Activated T-cell treated with anti-CD3 and anti-CD28 coated beads, Interleukin-2, amount 50 U/mL, for 24 hours (primary cell): Measurements from ENCODE around the gene PPIL1.
A peak's percentile ranks its signal among the peaks of the same experiment; 100 is the strongest.

ENCODE experiments used
- DNase-seq: peaks from one replicate; pipeline ENCODE4 v3.0.0-alpha.2; 2020
- H3K27ac Mint-ChIP-seq: 2 replicates; pipeline ENCODE4 v1.8.0; 2020; ENCODE audit warnings: mild to moderate bottlenecking, mixed read lengths
- H3K27me3 Mint-ChIP-seq: 2 replicates; pipeline ENCODE4 v1.8.0; 2020; ENCODE audit warnings: mixed read lengths
- H3K36me3 Mint-ChIP-seq: 2 replicates; pipeline ENCODE4 v1.8.0; 2020; ENCODE audit warnings: low read depth, mixed read lengths
- H3K4me1 Mint-ChIP-seq: 2 replicates; pipeline ENCODE4 v1.8.0; 2020; ENCODE audit warnings: low read depth, mixed read lengths
- H3K4me3 Mint-ChIP-seq: 2 replicates; pipeline ENCODE4 v1.8.0; 2020; ENCODE audit warnings: mild to moderate bottlenecking, moderate library complexity, mixed read lengths
- H3K9me3 Mint-ChIP-seq: 2 replicates; pipeline ENCODE4 v1.8.0; 2020; ENCODE audit warnings: mixed read lengths

PPIL1 gene

GRCh38 chr6:36874443-36875249 lies at the start of gene PPIL1:
Gene PPIL1 (minus strand): TSS chr6:36874803. CDS start chr6:36874772, 31 bp downstream.
- peaks cover 46% of the 10 kb centered on the region for H3K4me1 Mint-ChIP-seq
- peaks cover 13% of the 10 kb centered on the region for H3K27me3 Mint-ChIP-seq
- peak within 1 kb of the TSS; percentile 94 for H3K4me3 Mint-ChIP-seq

GRCh38 chr6:36924131-36924530 lies 49.5 kb upstream of the PPIL1 start:
- Mint-ChIP-seq H3K4me3 (no peak overlapping the region), H3K4me1 (peaks cover 23% of the 10 kb centered on the region), H3K36me3 (peaks cover 65% of the 10 kb centered on the region), H3K27ac (peak overlapping the region; percentile 11), H3K27me3 (no peaks in the 10 kb centered on the region), H3K9me3 (no peaks in the 10 kb centered on the region)
- DNase-seq: no peak

More at GRCh38 chr6:36874443-36875249, at the start of gene PPIL1:
- peak; percentile 92 for DNase-seq
- Mint-ChIP-seq H3K27ac (peak within 1 kb of the TSS; percentile 99), H3K9me3 (no peaks in the 10 kb centered on the region), H3K36me3 (peaks cover 49% of the 10 kb centered on the region)

- Mint-ChIP-seq H3K4me3 (no peak overlapping the region), H3K27ac (no peak overlapping the region), H3K4me1 (peaks cover 19% of the 10 kb centered on the region), H3K27me3 (no peaks in the 10 kb centered on the region), H3K9me3 (no peaks in the 10 kb centered on the region), H3K36me3 (peaks cover 86% of the 10 kb centered on the region)
- DNase-seq: no peak
These were observed 45.9 kb upstream of the PPIL1 start for GRCh38 chr6:36920546-36920945.

DNA sequence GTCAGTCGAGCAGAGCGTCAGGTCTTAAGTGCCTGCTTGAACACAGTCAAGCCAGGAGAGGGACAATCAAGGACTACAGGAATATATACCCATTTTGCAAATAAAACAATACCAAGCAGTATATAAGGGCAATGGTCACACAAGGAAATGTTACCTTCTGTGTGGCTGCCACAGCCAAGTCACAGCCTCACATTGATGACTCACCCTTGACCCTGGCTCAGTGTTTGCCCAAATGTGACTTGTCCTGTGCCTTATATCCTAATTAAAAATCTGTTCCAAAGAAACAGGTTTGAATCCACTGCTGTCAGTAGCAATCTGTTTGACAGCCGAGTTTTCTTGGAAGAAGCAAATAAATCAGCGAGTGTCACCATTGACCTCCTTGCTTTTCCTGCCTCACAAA lies 45.4 kb upstream of the PPIL1 start:
- no peak for DNase-seq
- Mint-ChIP-seq H3K9me3 (no peaks in the 10 kb centered on the region), H3K4me3 (no peak overlapping the region), H3K4me1 (peaks cover 18% of the 10 kb centered on the region), H3K27me3 (no peaks in the 10 kb centered on the region), H3K27ac (no peak overlapping the region), H3K36me3 (peaks cover 87% of the 10 kb centered on the region)

GRCh38 chr6:36917541-36918193 lies 43.1 kb upstream of the PPIL1 start:
- DNase-seq: no peak
- peaks cover 35% of the 10 kb centered on the region for H3K4me1 Mint-ChIP-seq
- no peak overlapping the region for H3K4me3 Mint-ChIP-seq
- no peak overlapping the region for H3K27ac Mint-ChIP-seq
- H3K27me3 Mint-ChIP-seq: no peaks in the 10 kb centered on the region
- H3K36me3 Mint-ChIP-seq: peaks cover 82% of the 10 kb centered on the region
- no peaks in the 10 kb centered on the region for H3K9me3 Mint-ChIP-seq

DNA sequence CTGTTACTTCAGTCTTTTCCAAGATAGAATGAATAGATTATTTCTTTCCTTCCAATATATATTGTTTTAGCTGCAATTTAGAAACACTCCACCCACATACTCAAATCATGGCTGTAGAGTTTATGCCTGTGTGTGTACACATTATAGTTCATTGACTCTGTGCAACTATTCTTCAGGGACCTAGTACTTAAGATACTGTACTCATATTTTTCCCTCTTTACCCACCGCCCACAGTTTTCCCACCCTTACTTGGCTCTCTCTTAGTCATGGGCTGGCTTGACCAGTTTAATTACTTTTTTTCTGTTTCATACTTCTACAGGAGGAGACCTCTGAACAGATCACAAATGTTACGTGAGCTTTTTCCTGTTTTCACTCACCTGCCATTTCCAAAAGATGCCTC lies 41.5 kb upstream of the PPIL1 start:
- Mint-ChIP-seq H3K27me3 (no peaks in the 10 kb centered on the region), H3K4me3 (no peak overlapping the region), H3K36me3 (peaks cover 79% of the 10 kb centered on the region), H3K9me3 (no peaks in the 10 kb centered on the region), H3K4me1 (peaks cover 48% of the 10 kb centered on the region), H3K27ac (peak overlapping the region; percentile 1)
- DNase-seq: no peak

- Mint-ChIP-seq H3K27ac (no peak overlapping the region), H3K36me3 (peaks cover 74% of the 10 kb centered on the region)
These were observed 41.0 kb upstream of the PPIL1 start for GRCh38 chr6:36915599-36915998.

DNA sequence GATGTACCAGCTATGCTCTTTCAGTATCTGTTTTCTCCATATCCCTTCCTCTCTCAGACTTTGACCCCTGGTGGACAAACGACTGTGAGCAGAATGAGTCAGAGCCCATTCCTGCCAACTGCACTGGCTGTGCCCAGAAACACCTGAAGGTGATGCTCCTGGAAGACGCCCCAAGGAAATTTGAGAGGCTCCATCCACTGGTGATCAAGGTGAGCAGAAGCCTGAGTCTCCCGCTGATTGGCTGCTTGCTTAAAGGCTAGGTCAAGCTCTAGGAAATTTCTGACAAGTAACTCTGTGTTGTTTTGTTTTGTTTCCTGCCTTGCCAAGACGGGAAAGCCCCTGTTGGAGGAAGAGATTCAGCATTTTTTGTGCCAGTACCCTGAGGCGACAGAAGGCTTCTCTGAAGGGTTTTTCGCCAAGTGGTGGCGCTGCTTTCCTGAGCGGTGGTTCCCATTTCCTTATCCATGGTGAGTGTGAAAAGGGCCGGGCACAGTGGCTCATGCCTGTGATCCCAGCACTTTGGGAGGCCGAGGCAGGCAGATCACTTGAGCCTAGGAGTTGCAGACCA lies 39.7 kb upstream of the PPIL1 start:
- H3K4me1 Mint-ChIP-seq: peaks cover 52% of the 10 kb centered on the region
- no peak for DNase-seq
- peak overlapping the region; percentile 76 for H3K27ac Mint-ChIP-seq
- H3K4me3 Mint-ChIP-seq: no peak overlapping the region
- H3K36me3 Mint-ChIP-seq: peaks cover 70% of the 10 kb centered on the region
- H3K27me3 Mint-ChIP-seq: no peaks in the 10 kb centered on the region
- H3K9me3 Mint-ChIP-seq: no peaks in the 10 kb centered on the region

More at GRCh38 chr6:36915599-36915998, 41.0 kb upstream of the PPIL1 start:
- Mint-ChIP-seq H3K4me1 (peaks cover 52% of the 10 kb centered on the region), H3K27me3 (no peaks in the 10 kb centered on the region), H3K9me3 (no peaks in the 10 kb centered on the region), H3K4me3 (no peak overlapping the region)
- no peak for DNase-seq

GRCh38 chr6:36913082-36913481 lies 38.5 kb upstream of the PPIL1 start:
- DNase-seq: no peak
- Mint-ChIP-seq H3K9me3 (no peaks in the 10 kb centered on the region), H3K27ac (peak overlapping the region; percentile 93), H3K36me3 (peaks cover 65% of the 10 kb centered on the region), H3K4me1 (peaks cover 52% of the 10 kb centered on the region), H3K27me3 (no peaks in the 10 kb centered on the region), H3K4me3 (peak overlapping the region; percentile 64)

DNA sequence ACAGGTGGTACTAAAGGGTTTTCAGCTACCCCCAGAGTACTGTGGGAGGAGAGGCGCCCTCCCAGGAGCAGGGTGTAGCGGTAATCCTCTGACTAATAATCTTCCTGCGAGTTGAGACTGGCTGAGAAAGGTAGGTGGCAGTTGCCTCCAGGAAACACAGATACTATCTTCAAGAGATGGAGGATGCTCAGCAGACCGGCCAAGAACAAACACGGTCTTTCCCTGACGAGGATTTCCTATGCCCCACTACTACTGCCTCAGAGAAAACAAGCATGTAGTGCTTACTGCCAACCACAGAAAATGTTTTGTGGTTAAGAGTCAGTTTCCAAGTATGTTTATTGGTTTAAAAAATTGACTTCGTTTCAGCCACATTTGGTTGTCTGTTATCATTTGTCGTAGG lies 38.0 kb upstream of the PPIL1 start:
- Mint-ChIP-seq H3K4me3 (peak overlapping the region; percentile 64), H3K36me3 (peaks cover 65% of the 10 kb centered on the region), H3K9me3 (no peaks in the 10 kb centered on the region), H3K4me1 (peaks cover 55% of the 10 kb centered on the region), H3K27me3 (no peaks in the 10 kb centered on the region), H3K27ac (peak overlapping the region; percentile 93)
- peak; percentile 67 for DNase-seq

DNA sequence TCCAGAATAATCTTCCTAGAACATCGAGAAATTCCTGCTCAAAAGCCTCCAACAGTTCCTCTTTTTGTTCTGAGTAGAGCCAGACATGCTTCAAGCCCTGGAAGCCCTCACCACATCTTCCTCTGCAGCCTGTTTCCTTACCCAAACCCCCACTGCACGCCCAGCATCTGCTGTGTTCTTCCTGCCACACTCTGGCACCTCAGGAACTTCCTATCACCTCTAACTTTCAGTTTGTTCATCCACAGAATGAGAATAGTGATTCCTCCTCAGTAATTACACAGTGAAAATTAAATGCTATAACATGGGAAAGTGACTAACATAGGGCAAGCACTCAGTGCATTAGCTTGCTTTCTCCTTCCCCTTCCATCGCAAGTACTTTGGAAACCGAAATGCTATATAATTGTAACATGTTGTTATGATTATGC lies 37.4 kb upstream of the PPIL1 start:
- peaks cover 65% of the 10 kb centered on the region for H3K36me3 Mint-ChIP-seq
- peak overlapping the region; percentile 93 for H3K27ac Mint-ChIP-seq
- DNase-seq: peak; percentile 48
- peak overlapping the region; percentile 64 for H3K4me3 Mint-ChIP-seq
- no peaks in the 10 kb centered on the region for H3K27me3 Mint-ChIP-seq
- peaks cover 55% of the 10 kb centered on the region for H3K4me1 Mint-ChIP-seq
- H3K9me3 Mint-ChIP-seq: no peaks in the 10 kb centered on the region

DNA sequence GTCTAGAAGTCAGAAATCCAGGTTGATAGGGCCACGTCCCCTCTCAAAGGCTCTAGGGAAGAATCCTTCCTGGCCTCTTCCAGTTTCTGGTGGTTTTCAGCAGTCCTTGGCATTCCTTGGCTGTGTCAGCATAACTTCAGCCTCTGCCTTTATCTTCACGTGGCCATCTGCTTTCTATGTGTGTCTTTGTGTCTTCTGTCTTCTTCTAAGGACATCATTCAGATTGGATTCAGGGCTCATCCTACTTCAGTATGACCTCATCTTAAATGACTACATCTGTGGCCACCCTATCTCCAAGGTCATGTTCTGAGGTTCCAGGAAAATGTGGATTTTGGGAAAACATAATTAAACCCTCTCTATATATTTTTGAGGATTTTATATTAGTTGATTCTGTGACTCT lies 34.1 kb upstream of the PPIL1 start:
- no peaks in the 10 kb centered on the region for H3K9me3 Mint-ChIP-seq
- H3K36me3 Mint-ChIP-seq: peaks cover 66% of the 10 kb centered on the region
- no peak overlapping the region for H3K27ac Mint-ChIP-seq
- H3K27me3 Mint-ChIP-seq: no peaks in the 10 kb centered on the region
- H3K4me1 Mint-ChIP-seq: peaks cover 35% of the 10 kb centered on the region
- H3K4me3 Mint-ChIP-seq: no peak overlapping the region
- no peak for DNase-seq

DNA sequence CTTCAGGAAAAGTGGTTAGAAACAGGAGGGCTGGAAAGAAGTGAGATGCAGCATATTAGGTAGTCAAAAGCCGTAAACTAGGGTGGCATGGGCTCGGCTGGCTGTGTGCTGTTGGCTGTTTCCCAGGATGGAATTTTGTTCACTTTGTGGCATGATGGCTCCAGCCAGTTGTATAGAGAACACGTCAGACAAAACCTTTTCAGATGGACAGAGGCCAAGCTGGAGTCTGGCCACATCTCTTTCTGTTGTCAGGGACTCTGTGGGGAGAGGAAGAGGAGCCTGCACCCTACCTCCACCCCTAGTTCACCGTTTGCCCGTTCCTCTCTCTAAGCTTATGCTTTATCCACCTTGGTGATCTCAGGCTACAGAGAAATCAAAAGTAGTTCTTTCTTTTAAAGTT lies 33.2 kb upstream of the PPIL1 start:
- Mint-ChIP-seq H3K9me3 (no peaks in the 10 kb centered on the region), H3K27ac (peak overlapping the region; percentile 9), H3K4me3 (no peak overlapping the region), H3K36me3 (peaks cover 69% of the 10 kb centered on the region), H3K27me3 (no peaks in the 10 kb centered on the region), H3K4me1 (peaks cover 25% of the 10 kb centered on the region)
- no peak for DNase-seq

- H3K4me1 Mint-ChIP-seq: peaks cover 14% of the 10 kb centered on the region
- H3K27me3 Mint-ChIP-seq: no peaks in the 10 kb centered on the region
- no peak overlapping the region for H3K27ac Mint-ChIP-seq
- H3K9me3 Mint-ChIP-seq: no peaks in the 10 kb centered on the region
- DNase-seq: no peak
- no peak overlapping the region for H3K4me3 Mint-ChIP-seq
- H3K36me3 Mint-ChIP-seq: peaks cover 76% of the 10 kb centered on the region
These were observed 32.1 kb upstream of the PPIL1 start for GRCh38 chr6:36906539-36907325.
